Type B pancreatic cell (in vitro differentiated cells): ENCODE results near the gene TNK1. TPM values are rescaled to one million over a fixed set of nuclear protein-coding genes. Genes with fewer than 3 reads are reported as not detected.

Experiments used
- DNase-seq: peaks from one replicate; pipeline ENCODE4 v3.0.0; 2021; ENCODE audit warnings: mixed read lengths; ENCODE audit not compliant: unreplicated experiment; ENCODE audit errors: extremely low spot score
- H3K27ac Mint-ChIP-seq: 2 replicates; pipeline ENCODE4 v1.8.0; 2021; ENCODE audit warnings: mild to moderate bottlenecking, mixed read lengths
- H3K27me3 Mint-ChIP-seq: 2 replicates; pipeline ENCODE4 v1.8.0; 2021; ENCODE audit warnings: mixed read lengths
- H3K36me3 Mint-ChIP-seq: 2 replicates; pipeline ENCODE4 v1.8.0; 2021; ENCODE audit warnings: mixed read lengths
- H3K4me1 Mint-ChIP-seq: one replicate; pipeline ENCODE4 v1.8.0; 2021; ENCODE audit warnings: mixed read lengths; ENCODE audit not compliant: unreplicated experiment
- H3K4me3 Mint-ChIP-seq: 2 replicates; pipeline ENCODE4 v1.8.0; 2021; ENCODE audit warnings: mild to moderate bottlenecking, mixed read lengths
- H3K9me3 Mint-ChIP-seq: 2 replicates; pipeline ENCODE4 v1.8.0; 2021; ENCODE audit warnings: mixed read lengths
- CTCF ChIP-seq: fragments of 200-600 bp; sonication (generic); conservative IDR thresholded peaks from 2 replicates; pipeline ENCODE4 v1.5.0; 2021; ENCODE audit warnings: antibody characterized with exemption, mild to moderate bottlenecking
- total RNA-seq: library from RNA; stranded (reverse); gene quantifications from 2 replicates; pipeline ENCODE4 v1.2.1, GENCODE V29; 2021; ENCODE audit warnings: low replicate concordance

TNK1 gene
- total RNA-seq, 1 donor from 2014 or later, result 6.6 TPM

GRCh38 chr17:7374353-7374752 lies 6.5 kb upstream of the TNK1 start:
- no peak for DNase-seq
- Mint-ChIP-seq H3K4me3 (no peak overlapping the region), H3K36me3 (no peaks in the 10 kb centered on the region), H3K27me3 (peaks cover 19% of the 10 kb centered on the region), H3K27ac (no peak overlapping the region), H3K4me1 (no peaks in the 10 kb centered on the region), H3K9me3 (peaks cover 4% of the 10 kb centered on the region)
- no peak for TF ChIP-seq CTCF

GRCh38 chr17:7379134-7379533 lies 1.8 kb upstream of the TNK1 start:
- H3K27ac Mint-ChIP-seq, result no peak overlapping the region
- H3K4me3 Mint-ChIP-seq, result no peak overlapping the region
- no peak for TF ChIP-seq CTCF
- peaks cover 46% of the 10 kb centered on the region for H3K27me3 Mint-ChIP-seq
- DNase-seq, result no peak
- no peaks in the 10 kb centered on the region for H3K36me3 Mint-ChIP-seq
- H3K9me3 Mint-ChIP-seq, result peaks cover 5% of the 10 kb centered on the region
- peaks cover 4% of the 10 kb centered on the region for H3K4me1 Mint-ChIP-seq

- TF ChIP-seq CTCF, result no peak
- H3K27me3 Mint-ChIP-seq, result peaks cover 50% of the 10 kb centered on the region
- peak overlapping the region; percentile 86 for H3K4me3 Mint-ChIP-seq
- H3K36me3 Mint-ChIP-seq, result no peaks in the 10 kb centered on the region
- H3K4me1 Mint-ChIP-seq, result peaks cover 4% of the 10 kb centered on the region
- no peak for DNase-seq
- H3K27ac Mint-ChIP-seq, result peak overlapping the region; percentile 75
- H3K9me3 Mint-ChIP-seq, result peaks cover 5% of the 10 kb centered on the region
Measured at GRCh38 chr17:7380321-7380720, 568 bp upstream of the TNK1 start.

- no peak for DNase-seq
- peaks cover 5% of the 10 kb centered on the region for H3K9me3 Mint-ChIP-seq
- peaks cover 45% of the 10 kb centered on the region for H3K27me3 Mint-ChIP-seq
- H3K27ac Mint-ChIP-seq, result no peak overlapping the region
- peak overlapping the region; percentile 41 for H3K4me3 Mint-ChIP-seq
- TF ChIP-seq CTCF, result no peak
- H3K36me3 Mint-ChIP-seq, result peaks cover 4% of the 10 kb centered on the region
- peaks cover 4% of the 10 kb centered on the region for H3K4me1 Mint-ChIP-seq
Measured at GRCh38 chr17:7382901-7383300, 2.0 kb downstream of the TNK1 start.

GRCh38 chr17:7383371-7383741 lies 2.5 kb downstream of the TNK1 start:
- Mint-ChIP-seq H3K9me3 (peaks cover 5% of the 10 kb centered on the region), H3K4me3 (no peak overlapping the region), H3K27ac (no peak overlapping the region), H3K4me1 (peaks cover 4% of the 10 kb centered on the region), H3K27me3 (peaks cover 45% of the 10 kb centered on the region), H3K36me3 (peaks cover 4% of the 10 kb centered on the region)
- DNase-seq, result no peak
- no peak for TF ChIP-seq CTCF
